HG02840 (cell line): ENCODE results near the gene TMEM140.

Experiments used
- ATAC-seq: cut with Tn5 transposase; IDR thresholded peaks from one replicate; pipeline ENCODE4 v1.9.1; 2021; ENCODE audit warnings: mild to moderate bottlenecking, moderate library complexity, moderate number of reproducible peaks; ENCODE audit not compliant: unreplicated experiment, low FRiP score

The TMEM140 gene

DNA sequence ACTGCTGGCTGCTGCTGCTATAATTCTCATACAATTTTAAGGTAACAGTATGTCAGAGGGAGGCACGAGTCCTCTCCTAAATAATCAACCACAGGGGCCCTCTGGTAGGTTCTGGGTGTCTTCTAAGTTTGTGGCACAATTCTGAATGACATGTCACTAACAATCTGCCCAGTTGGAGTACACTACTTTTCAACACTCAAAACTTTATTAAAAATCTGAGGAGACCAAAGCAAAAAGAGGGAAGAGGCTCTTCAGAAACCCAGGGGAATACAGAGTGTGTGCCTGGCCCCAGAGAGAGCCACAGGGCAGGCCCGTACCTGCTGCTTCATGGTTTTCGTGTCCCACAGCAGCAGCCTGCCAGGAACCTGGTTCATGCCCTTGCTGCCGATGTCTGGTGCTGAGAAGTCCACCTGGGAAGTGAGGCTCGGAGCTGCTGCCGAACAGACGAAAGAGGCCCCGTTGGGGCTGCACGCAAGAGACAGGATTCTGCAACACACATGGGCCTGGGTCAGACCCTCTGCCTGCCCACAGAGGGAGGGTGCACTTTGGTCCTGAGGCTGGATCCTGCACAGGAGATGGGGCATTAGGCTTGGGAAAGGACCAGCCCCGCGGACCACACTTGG, 45.2 kb downstream of the TMEM140 start:
- ATAC-seq: no peak

DNA sequence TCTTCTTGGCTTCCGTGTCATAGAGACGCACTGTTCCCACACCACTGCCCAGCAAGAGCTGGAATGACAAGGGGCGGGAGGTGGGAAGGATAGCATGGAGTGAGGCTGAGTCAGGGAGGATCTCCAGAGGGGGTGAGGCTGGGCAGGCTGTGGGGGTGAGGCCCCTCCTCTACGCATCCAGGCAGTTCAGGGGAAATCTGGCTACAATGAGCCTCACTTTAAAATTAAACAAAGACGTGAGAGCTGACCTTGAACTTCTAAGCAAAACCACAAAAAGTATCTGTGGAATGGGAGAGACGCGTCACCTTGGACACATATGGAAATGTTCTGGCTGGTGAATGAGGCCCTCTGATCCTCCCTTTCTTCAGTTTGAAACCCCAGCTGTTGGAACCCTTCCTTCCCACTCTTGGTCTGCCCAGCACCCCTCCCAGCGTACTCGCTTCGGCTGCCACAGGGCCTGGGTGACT, 45.8 kb downstream of the TMEM140 start:
- ATAC-seq: no peak

DNA sequence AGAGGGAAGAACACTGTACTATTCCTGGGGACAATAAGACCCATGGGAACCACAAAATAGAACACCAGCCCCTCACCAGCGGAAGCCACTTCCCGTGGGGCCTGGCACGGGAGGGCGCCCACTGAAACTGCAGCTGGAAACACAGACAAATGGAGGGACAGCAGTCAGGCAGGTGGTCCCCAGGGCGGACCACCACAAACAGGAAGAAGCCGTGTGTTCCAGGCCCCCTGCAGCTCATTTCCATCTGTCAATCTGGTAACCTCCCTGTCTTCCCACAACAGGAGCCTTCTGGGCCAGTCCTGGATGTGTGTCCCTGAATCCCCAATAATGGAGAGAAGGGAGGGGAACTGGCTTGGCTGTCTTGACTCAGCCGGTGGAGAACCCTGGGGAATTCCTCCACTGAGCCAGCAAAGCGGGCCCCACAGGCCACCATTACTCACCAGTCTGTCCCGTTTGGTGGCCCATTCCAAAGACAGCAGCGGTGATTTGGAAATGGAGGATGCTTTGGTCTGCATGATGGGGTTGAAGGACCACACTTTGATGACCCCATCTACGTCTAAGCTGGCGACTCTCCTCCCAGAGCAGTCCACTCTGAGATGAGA, 46.7 kb downstream of the TMEM140 start:
- ATAC-seq: no peak

DNA sequence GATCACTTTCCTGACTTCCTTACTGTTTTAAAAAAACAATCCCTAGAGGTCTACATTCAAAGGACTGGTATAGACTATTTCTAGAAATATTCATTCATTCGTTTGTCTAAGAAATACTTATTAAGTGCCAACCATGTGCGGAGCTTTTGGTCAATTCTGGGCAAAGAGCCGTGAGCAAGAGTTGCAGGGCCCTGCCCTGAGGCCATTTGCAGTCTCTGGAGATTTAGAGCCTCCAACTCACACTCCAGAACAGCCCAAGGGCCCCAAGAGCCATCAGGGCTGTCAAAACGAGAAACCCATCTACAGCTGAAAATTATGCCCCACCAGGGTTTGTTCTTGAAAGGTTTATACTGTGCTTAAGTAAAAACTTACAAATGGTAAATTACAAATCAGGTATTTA, 47.3 kb downstream of the TMEM140 start:
- ATAC-seq: no peak

DNA sequence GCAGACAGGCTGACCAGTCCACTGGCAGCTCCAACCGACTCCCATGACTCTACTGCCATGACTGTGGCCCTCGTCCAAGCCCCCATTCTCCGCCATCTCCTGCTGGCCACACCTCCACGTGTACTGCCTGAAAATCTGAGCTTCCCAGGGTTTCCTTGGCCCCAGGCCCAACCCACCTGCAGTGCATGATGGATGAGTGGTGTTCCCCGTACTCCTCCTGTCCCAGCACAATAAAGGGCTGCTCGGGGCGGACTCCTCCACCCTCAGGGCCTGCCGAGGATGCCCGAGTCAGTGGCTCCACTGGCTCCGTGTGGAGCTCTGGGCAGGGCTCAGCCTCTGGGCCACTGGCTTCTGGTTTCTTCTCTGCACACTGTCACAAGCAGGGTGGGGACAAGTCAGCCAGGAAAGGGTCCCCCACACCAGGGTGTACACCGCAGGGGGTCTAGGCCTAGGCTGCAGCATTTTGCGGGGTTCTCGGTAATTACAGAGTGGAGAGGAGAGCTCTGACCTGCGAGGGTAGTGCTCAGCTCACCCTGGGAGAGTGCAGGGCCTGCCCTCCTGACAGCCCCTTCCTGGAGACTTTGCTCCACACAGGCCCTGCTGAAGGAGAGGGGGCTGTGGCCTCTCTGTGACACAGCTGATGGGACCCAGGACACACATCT, 48.2 kb downstream of the TMEM140 start:
- no peak for ATAC-seq

DNA sequence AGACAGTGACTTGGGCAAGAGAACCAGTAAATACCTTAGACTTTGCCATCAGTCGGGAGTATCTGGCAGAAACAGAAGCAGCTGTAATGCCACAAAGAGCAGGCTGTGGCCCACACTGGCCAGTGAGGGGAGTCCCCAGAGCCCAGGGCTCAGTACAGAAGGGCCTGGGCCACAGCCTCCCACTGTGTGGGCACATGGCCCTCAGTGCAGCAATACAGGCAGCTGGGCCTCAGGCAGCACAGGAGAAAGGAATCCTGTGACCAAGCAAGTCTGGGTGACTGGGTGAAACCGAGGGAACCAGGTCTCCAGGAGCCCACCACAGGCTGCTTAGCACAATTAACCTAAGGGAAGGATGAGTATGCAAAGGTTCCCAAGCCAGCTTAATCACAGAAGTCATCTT, 49.5 kb downstream of the TMEM140 start:
- ATAC-seq: no peak

DNA sequence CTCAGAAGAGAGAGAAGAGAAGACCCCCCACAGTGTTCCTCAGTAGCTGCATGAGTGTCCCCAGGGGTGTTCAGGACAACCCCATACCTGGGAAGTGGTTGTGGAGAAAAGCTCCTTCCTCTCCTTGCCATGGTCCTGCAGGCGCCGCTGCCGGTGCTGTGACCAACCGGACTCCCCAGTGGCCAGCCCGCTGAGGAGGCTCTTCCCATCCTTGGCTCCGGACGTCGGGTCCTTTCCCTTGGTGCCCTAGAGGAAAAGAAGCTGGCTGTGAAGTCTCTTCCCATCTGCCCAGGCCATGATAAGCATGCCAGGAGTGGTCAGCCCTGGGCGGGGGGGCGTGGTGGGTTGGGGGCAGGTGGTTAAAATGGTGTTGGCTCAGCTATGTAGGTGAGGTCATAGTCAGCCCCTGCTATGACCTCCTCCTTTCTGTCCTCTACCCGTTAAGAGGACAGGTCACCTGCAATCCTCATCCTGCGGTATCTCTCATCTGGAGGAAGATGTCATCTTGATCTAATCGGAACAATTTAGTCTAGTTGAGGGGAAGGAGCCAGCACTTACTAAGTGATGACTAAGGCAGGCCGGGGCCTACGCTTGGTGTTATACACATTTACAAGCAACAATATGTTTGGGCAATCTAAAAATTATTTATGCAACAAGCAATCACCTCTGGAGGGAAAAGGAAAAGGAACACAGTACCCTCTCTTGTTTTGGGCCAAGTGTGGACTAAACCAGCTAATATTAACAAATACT, 50.2 kb downstream of the TMEM140 start:
- ATAC-seq: no peak

DNA sequence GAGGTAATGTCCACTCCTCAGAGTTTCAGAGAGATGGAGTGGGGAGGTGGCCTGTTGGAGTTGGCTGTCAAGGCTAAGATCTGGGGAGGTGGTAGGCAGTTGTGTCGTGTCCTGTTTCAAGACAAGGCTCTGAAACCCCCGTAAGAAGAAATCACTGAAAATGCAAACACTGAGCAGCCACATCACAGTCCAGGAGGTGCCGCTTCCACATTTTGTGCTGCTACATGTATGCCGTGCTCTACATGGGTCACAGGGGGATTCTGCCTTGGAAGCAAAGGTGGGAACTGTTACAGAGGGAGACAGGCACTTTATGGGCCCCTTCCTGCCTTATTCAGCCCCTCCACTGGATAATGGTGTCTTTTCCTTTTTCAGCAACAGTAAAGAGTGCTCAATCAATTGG, 51.6 kb downstream of the TMEM140 start:
- ATAC-seq: no peak

DNA sequence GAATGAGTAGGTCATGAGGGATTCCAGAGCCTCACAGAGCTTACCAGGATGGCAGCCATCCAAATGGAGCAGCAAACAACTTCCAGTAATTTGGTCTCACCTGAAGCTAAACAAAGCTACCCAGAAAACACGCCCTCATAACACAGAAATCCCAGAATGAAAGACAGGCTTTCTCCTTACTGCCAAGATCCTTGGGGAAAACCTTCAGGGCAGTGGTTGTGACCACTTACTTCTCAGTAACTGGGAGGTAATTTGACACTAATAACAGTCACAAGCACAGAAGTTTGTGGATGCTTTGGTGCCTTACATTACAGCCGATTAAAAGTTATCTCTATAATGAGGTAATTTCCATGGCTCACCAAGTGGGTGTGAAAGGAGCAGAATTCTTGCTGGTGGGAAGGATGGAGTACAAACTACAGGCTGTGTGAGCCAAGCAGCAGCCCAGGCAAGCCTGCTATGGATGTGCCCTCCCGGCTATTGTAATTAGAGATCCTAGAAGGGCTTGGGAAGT, 53.0 kb downstream of the TMEM140 start:
- no peak for ATAC-seq

DNA sequence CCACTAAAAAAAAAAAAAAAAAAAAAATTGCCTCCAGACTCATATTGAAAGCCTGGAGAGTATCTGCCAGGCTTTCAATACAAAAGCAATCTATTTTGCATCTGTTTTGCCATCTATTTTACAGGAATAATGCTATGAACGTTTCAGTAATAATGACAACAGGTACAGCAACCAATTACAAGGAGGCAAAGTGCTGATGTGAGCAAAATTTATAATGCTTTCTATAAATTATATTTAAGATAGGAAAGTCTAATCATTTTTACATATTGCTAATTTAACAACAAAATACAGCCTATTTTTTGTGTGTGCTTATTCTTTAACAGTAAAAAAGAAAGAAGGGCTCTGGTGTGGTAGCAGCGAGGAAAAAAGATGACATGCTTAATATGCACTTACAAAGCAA, 53.5 kb downstream of the TMEM140 start:
- no peak for ATAC-seq

DNA sequence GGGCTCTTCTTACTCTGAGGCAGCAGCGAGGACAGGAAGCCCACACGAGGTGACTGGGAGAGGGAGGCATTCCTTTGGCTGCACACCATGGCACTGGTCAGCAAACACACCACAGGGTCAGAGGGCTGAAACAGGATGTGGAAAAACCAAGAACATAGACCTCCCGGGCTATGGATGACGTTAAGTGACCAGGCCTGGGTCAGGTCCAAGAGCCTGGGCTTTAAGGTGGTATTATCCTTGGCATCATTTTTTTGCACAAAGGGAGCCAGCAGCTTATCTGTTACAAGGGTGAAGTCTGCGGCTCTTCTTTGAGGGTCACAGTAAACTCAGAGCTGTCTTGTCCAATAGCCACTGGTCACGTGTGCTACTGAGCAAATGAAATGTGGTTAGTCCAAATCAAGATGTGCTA, 56.5 kb downstream of the TMEM140 start:
- no peak for ATAC-seq

DNA sequence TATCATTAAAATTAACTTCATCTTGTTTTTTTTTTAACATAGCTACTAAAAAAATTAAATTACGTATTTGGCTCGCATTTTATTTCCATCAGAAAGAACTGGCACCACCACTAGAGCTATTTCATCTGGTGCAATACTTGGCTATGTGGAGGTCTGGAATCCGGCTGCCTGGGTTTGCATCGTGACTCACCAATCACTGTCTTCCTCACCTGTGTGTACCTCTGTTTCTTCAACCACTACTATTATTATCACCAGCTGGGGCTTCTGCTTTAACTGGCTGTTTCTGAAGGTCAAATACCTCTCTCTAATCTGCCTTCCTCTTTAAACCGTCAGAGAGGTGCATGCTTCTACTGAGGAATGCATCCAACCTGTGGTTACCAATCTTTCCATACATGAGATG, 57.0 kb downstream of the TMEM140 start:
- no peak for ATAC-seq

DNA sequence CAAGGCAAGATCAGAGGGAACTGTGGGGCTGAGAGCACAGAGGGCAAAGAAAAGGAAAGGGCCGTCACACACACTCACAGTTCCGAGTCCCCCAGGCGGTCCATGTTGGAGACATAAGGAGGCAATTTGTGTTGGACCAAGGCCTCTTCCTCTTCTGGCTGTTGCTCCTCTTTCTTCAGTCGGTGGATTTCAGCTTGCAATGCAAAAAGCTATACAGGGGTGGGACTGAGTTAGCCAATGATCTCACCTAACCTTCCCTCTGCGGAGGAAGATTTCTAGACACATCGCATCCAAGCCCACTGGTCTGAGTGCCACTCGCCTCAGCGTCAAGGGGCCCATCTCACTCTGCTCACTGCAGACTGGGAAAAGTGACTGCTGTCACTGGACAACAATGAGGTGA, 58.0 kb downstream of the TMEM140 start:
- ATAC-seq: no peak

DNA sequence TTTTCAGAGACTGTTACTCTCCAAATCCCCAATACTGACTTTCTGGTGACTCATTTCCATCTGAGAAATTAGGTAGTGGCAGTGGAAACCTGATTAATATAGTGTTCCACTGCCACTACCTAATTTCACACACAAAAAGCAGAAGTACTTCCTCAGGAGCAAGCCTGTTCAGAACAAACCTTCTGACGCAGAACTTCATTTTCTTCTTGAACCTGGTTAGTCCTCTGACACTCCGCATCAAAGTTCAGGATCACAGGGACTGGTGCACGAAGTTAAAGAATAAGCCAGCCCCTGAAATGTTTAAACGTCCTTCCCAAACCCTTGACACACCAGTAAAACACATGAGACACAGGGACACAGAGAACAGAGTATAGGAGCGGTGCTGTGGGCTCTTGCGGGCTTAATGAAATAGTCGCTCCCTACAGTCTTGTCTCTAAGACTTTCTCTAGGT, 59.1 kb downstream of the TMEM140 start:
- ATAC-seq: peak; percentile 21

DNA sequence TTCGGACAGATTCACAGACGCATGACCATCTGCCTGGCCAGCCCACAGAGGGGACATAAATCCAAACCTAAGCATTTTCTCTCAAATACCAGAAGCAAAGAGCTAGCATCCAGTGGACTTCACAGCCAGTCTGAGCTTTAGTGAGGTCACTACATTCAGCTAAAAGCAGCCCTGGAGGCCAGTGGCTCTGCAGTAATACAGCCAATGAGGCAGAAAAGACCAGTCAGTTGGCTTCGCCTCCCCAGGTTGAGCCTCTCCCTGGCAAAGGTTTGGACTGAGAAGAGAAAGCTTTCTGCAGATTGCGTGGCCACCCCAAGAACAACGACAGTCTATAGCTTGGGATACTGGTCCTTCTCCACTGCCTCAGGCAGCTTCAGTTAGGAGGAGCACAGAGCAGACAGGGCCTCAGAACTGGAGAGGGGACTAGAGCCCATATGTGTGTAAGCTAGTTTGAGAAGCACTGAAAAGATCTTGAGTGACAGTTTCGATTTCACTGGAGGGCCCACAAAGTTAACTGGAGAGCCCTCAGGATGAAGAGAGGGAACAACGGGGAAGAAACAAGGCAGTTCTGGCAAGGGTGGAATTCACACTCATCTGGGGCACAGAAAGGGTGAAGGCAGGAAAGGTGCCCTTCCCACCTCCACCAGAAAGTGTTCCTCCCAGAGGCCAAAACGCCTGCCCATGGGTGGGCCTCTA, 59.7 kb downstream of the TMEM140 start:
- ATAC-seq: no peak

DNA sequence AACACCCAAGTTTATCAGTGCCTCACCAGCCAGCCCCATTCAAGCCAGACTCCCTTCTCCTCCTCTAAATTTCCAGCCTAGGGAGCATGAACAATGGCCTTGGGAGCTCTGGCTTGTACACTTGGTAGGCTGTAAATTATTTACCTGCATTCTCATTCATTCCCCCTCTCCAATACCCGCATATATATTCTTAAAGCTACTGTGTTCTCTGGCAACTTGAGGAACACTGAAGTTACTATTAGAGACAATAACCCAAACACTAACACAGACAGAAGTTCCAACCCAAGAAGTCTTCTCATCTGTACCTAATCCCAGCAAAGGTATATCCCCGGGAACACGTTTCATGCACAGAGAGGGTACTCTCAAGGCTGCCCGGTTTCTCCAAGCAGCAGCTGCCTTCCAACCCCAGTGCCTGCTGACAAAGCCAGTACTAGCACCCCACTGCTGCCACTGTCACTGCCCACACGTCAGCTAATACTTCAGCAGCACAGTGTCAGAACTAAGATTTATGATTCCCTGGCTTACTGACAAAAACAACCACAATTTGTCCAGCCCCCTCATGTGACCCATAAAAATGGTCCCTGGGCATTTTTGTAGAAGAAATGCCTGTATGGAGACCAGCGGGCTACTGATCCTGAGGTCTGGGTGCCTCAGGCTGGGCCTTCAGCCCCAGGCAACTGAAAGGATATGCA, 60.4 kb downstream of the TMEM140 start:
- no peak for ATAC-seq

DNA sequence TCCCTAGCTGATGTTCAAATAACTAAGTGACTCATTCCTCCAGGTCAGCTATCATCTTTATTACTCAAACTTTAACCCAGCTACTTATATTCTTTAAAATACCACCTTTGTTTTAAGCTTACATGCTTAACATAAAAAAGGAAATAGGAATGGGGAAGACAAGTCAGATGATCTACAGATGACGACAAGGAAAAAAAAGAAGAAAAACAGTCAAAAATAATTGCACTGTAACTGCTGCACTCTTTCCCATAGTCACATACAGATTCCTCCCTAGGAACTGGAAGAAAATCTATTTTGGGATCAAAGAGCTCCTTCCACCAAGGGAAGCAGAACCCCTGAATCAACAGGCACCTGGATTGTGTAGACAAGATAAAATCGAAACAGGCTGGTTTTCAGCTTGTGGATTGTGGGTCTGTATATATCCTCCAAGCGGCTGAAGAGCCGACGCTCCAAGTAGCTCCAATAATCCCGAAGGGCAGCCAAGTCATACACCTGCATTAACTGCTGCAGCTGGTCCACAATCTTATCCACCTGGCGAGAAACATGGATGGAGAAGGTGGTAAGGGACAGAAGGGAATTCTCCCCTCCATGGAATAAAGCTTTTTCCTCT, 61.5 kb downstream of the TMEM140 start:
- no peak for ATAC-seq

DNA sequence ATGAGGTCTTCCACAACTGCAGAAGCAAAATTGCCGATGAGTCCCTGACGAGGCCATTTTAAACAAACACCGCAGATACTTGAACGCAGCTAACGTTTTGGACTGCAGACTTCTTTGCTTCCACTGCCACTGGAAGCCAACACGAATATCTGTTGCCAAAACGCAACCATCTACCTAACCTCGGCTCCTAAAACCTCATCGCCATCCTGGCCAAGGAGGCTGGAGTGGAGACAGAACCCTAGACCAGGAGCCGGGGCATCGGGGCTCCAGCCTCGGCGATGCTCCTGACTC, 63.0 kb downstream of the TMEM140 start:
- peak; percentile 0 for ATAC-seq

DNA sequence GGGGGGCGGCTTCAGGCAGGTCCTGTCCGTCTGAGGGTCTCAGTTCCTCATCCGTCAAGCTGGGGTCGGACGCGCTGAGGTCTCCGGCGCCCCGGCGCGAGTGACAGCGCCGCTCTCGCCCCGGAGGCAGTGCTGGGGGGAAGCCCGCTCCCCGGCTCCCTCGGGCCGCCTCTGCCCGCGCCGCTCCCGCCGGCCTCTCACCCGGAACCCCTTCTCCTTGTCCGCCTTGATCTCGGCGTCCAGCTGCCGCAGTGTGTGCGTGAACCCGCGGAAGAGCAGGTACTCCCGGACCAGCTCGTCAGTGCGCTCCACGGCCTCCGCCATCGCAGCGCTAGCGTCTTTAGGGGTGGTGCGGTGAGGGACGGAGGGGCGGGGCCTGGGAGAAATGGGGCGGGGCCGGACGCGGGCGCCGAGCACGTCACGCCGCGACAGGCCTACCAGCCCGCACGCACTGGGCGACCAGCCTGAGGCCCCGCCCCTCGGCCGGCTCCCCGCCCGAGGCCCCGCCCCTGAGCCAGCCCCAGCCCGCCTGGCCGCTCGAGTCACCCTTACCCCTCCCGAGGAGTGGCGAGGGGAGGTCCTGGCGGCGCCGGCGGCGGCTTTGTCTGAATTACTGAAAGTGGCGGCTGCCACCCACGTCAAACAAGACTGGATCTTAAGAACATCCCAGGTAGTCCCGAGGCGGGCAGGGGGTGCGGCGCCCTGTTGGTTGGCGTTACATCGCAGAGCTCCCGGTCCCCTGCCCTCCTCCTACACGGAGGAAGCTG, 63.5 kb downstream of the TMEM140 start, which contains the start of gene WDR91:
Gene WDR91 (minus strand): TSS at position 348 of the 767 bp plus-strand sequence. CDS start 24 bp downstream, at position 324.
- ATAC-seq: peak; percentile 81
